Uterus (tissue), 2 donors: ENCODE results near the gene COL18A1.

ENCODE experiments used
- POLR2A ChIP-seq, 2 donors: fragments of 450-650 bp; IDR thresholded peaks; one replicate each; pipeline ENCODE4 v1.6.1; 2016; ENCODE audit warnings: antibody characterized with exemption in 2 of 2, mild to moderate bottlenecking in 1 of 2, moderate library complexity in 1 of 2
- TF ChIP-seq, protein P1 (sequence below), 4 experiments: fragments of 200-600 bp in 2 of 4; fragments of 450-650 bp in 2 of 4; sonication (generic) in 2 of 4; IDR thresholded peaks; one replicate each; pipeline ENCODE4 v1.5.1; 2016 to 2019; ENCODE audit warnings: antibody characterized with exemption in 4 of 4, mild to moderate bottlenecking in 2 of 4, moderate library complexity in 1 of 4

DNA sequence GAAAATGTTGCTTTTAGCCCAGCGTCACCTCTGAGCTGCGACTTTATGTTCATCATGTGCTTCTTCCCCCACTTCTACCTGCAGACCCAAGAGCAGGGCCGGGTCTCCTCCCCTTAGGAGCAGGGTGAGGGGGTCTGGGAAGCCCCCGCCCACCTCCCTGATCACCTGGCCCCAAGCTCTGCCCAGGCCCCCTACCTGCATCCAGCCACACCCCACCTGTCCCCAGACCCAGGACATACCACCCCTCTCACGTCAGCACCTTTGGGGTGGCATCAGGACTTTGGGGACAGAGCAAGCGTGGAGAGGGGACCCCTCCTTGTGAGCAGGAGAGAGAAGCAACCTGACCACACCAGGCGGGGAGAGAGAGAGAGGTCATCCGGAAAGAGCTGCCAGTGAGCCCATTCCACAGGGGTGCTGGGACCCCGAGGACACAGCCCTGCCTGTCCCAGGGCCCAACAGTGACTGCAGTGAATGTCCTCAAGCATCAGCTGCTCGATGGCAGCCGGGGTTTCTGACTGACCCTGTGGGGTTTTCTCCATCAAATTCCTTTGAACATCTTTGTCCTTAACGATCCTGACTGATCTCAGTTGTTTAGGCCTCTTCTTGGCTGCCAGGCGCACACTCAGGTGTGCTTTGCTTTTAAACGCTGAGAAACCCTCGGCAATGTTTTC, 42.8 kb upstream of the COL18A1 start:
- TF ChIP-seq, protein P1, sequence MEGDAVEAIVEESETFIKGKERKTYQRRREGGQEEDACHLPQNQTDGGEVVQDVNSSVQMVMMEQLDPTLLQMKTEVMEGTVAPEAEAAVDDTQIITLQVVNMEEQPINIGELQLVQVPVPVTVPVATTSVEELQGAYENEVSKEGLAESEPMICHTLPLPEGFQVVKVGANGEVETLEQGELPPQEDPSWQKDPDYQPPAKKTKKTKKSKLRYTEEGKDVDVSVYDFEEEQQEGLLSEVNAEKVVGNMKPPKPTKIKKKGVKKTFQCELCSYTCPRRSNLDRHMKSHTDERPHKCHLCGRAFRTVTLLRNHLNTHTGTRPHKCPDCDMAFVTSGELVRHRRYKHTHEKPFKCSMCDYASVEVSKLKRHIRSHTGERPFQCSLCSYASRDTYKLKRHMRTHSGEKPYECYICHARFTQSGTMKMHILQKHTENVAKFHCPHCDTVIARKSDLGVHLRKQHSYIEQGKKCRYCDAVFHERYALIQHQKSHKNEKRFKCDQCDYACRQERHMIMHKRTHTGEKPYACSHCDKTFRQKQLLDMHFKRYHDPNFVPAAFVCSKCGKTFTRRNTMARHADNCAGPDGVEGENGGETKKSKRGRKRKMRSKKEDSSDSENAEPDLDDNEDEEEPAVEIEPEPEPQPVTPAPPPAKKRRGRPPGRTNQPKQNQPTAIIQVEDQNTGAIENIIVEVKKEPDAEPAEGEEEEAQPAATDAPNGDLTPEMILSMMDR (IDR thresholded peaks at IDR 0.05), result no peak
- no peak for TF ChIP-seq POLR2A (IDR thresholded peaks at IDR 0.05)
